Measurements from ENCODE around the gene PLEKHA5.
"Not testable (repeated sequence)": the region's sequence is repeated elsewhere in the genome, so short reads cannot be mapped to it uniquely, and the experiment has no call there.

Gene PLEKHA5

DNA sequence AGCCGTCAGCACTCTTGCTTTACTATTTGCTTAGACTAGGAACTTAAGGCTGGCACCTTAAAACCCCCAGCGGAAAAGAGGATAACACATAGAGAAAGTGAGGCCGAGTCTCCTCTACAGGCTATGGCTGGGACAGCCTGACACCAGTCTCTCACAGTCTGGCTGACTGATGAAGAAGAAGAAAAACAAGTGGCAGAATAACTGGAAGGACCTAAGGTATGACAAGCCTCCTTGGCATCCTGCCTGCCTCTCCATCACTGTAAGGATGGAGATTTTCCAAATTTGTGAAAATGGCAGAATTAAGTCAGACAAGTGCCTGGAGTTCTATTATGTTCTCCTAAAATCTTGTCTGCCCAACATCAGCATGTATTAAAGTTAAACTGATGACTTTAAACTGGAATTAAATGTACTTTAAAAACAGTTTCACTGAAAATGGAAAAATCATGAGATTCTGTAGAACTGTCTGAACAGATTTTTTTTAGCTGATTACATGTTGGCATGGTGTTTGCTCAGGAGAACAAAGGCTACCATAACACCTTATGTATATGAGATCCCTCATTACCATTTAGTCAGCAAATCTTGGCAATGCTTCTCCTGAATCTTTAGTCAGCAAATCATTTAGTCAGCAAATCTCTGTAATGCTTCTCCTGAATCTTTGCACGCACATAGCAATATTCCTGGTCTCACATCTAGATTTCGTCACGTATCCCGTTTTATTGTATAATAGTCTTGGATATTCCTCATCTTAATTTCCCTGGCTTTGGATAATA, 169.5 kb downstream of the PLEKHA5 start:
- no peak overlapping the region for H3K4me3 Mint-ChIP-seq
- no peaks in the 10 kb centered on the region for H3K4me1 Mint-ChIP-seq
- no peak for DNase-seq
- H3K27ac Mint-ChIP-seq, result no peak overlapping the region
- H3K27me3 Mint-ChIP-seq, result no peaks in the 10 kb centered on the region
- H3K9me3 Mint-ChIP-seq, result no peaks in the 10 kb centered on the region
- no peaks in the 10 kb centered on the region for H3K36me3 Mint-ChIP-seq
- CTCF ChIA-PET, result interaction anchor here (1.5 kb wide), 1 partner anchor 11 kb away, joined by 4 read pairs; no protein-coding TSS in a partner anchor

DNA sequence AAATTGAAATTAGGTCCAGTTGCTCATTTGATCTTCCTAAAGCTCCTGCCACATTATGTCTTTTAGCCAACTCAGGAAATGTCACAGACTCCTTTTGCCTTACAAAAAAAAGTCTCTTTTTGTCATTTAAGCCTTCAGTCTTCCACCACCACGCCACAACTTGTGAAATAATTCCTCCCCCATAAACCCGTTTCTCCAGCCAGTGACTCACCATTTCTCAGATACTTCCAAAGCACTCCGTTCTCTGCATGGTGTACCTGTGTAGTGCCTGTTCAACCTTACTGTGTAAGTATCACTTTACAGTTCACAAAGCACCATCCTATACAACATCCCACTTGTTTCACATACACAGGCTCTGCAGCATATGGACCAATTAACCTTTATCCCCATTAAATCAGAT, 170.2 kb downstream of the PLEKHA5 start:
- Mint-ChIP-seq H3K36me3 (no peaks in the 10 kb centered on the region), H3K4me1 (no peaks in the 10 kb centered on the region), H3K27ac (no peak overlapping the region), H3K9me3 (no peaks in the 10 kb centered on the region), H3K27me3 (no peaks in the 10 kb centered on the region), H3K4me3 (no peak overlapping the region)
- DNase-seq, result no peak
- CTCF ChIA-PET, result interaction anchor here (0.6 to 1.5 kb wide), 2 partner anchors 11 to 1946 kb away, joined by 3 to 4 read pairs; no protein-coding TSS in a partner anchor

- no peaks in the 10 kb centered on the region for H3K4me1 Mint-ChIP-seq
- H3K36me3 Mint-ChIP-seq, result no peaks in the 10 kb centered on the region
- CTCF ChIA-PET, result no interaction called here
- no peaks in the 10 kb centered on the region for H3K9me3 Mint-ChIP-seq
- no peaks in the 10 kb centered on the region for H3K27me3 Mint-ChIP-seq
- no peak overlapping the region for H3K4me3 Mint-ChIP-seq
- H3K27ac Mint-ChIP-seq, result no peak overlapping the region
- DNase-seq, result no peak
These were observed 171.7 kb downstream of the PLEKHA5 start for GRCh38 chr12:19301223-19301622.

GRCh38 chr12:19301688-19302087, 172.2 kb downstream of the PLEKHA5 start:
- no peaks in the 10 kb centered on the region for H3K36me3 Mint-ChIP-seq
- no peak for DNase-seq
- CTCF ChIA-PET, result no interaction called here
- no peaks in the 10 kb centered on the region for H3K4me1 Mint-ChIP-seq
- no peaks in the 10 kb centered on the region for H3K27me3 Mint-ChIP-seq
- no peaks in the 10 kb centered on the region for H3K9me3 Mint-ChIP-seq
- H3K4me3 Mint-ChIP-seq, result no peak overlapping the region
- no peak overlapping the region for H3K27ac Mint-ChIP-seq

GRCh38 chr12:19302100-19302640, 172.6 kb downstream of the PLEKHA5 start:
- Mint-ChIP-seq H3K9me3 (no peaks in the 10 kb centered on the region), H3K27me3 (no peaks in the 10 kb centered on the region), H3K27ac (no peak overlapping the region), H3K4me3 (no peak overlapping the region), H3K36me3 (no peaks in the 10 kb centered on the region), H3K4me1 (no peaks in the 10 kb centered on the region)
- CTCF ChIA-PET, result no interaction called here
- DNase-seq, result no peak

GRCh38 chr12:19303496-19303895, 174.0 kb downstream of the PLEKHA5 start:
- Mint-ChIP-seq H3K27me3 (no peaks in the 10 kb centered on the region), H3K4me3 (no peak overlapping the region), H3K4me1 (no peaks in the 10 kb centered on the region), H3K27ac (no peak overlapping the region), H3K36me3 (no peaks in the 10 kb centered on the region), H3K9me3 (no peaks in the 10 kb centered on the region)
- no peak for DNase-seq
- CTCF ChIA-PET, result no interaction called here

- Mint-ChIP-seq H3K4me1 (no peaks in the 10 kb centered on the region), H3K36me3 (no peaks in the 10 kb centered on the region), H3K27me3 (no peaks in the 10 kb centered on the region), H3K27ac (no peak overlapping the region), H3K4me3 (no peak overlapping the region), H3K9me3 (no peaks in the 10 kb centered on the region)
- CTCF ChIA-PET, result no interaction called here
- no peak for DNase-seq
These were observed 174.7 kb downstream of the PLEKHA5 start for GRCh38 chr12:19304149-19304750.

DNA sequence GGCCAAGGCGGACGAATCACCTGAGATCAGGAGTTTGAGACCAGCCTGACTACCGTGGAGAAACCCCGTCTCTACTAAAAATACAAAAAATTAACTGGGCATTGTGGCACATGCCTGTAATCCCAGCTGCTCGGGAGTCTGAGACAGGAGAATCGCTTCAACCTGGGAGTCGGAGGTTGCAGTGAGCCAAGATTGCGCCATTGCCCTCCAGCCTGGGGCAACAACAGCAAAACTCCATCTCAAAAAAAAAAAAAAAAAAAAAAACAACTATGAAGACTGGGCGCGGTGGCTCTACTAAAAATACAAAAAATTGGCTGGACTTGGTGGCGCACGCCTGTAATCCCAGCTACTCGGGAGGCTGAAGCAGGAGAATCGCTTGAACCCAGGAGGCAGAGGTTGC, 176.1 kb downstream of the PLEKHA5 start:
- H3K4me1 Mint-ChIP-seq, DNase-seq, H3K27me3 Mint-ChIP-seq, H3K4me3 Mint-ChIP-seq, CTCF ChIA-PET, H3K9me3 Mint-ChIP-seq, H3K36me3 Mint-ChIP-seq, H3K27ac Mint-ChIP-seq: not testable (repeated sequence)

DNA sequence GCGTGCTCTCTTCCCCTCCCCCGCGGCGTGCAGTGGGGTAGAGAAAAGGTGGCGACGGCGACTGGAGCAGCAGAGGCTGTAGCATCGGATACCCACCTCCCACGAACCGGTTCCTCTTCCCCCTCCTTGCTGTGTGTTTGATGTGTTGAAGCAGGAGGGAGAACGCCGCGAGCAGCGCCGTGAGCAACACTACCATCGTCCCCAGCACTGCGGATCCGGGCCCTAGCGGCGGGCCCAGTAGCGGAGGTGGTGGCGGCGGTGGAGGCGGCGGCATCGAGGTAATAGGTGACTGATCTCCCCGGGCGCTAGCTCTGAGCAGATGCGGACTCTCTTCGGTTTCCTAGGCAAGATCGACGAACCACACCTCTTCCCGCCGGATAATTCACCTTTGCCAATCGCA, 176.8 kb downstream of the PLEKHA5 start:
- no peak for DNase-seq
- CTCF ChIA-PET, result no interaction called here
- Mint-ChIP-seq H3K4me1 (no peaks in the 10 kb centered on the region), H3K27ac (no peak overlapping the region), H3K36me3 (no peaks in the 10 kb centered on the region), H3K9me3 (no peaks in the 10 kb centered on the region), H3K4me3 (no peak overlapping the region), H3K27me3 (no peaks in the 10 kb centered on the region)

GRCh38 chr12:19307451-19307850, 177.9 kb downstream of the PLEKHA5 start:
- CTCF ChIA-PET, result no interaction called here
- DNase-seq, result no peak
- no peak overlapping the region for H3K4me3 Mint-ChIP-seq
- no peak overlapping the region for H3K27ac Mint-ChIP-seq
- H3K36me3 Mint-ChIP-seq, result no peaks in the 10 kb centered on the region
- H3K27me3 Mint-ChIP-seq, result no peaks in the 10 kb centered on the region
- no peaks in the 10 kb centered on the region for H3K9me3 Mint-ChIP-seq
- no peaks in the 10 kb centered on the region for H3K4me1 Mint-ChIP-seq

DNA sequence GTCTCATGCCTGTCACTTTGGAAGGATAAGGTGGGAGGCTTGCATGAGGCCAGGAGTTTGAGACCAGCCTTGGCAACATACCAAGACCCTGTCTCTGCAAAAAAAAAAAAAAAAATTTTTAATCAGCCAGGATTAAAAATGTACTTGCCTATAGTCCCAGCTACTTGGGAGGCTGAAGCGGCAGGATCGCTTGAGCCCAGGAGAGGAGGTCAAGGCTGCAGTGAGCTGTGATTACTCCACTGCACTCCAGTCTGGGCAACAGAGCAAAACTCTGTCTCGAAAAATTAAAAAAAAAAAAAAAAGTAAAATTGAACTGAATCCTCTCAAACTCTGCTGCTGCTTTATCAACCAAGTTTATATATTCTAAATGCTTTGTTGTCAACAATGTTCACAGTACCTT, 181.6 kb downstream of the PLEKHA5 start:
- Mint-ChIP-seq H3K4me3 (no peak overlapping the region), H3K9me3 (no peaks in the 10 kb centered on the region), H3K4me1 (no peaks in the 10 kb centered on the region), H3K27me3 (no peaks in the 10 kb centered on the region), H3K36me3 (no peaks in the 10 kb centered on the region), H3K27ac (no peak overlapping the region)
- DNase-seq, result no peak
- CTCF ChIA-PET, result no interaction called here

DNA sequence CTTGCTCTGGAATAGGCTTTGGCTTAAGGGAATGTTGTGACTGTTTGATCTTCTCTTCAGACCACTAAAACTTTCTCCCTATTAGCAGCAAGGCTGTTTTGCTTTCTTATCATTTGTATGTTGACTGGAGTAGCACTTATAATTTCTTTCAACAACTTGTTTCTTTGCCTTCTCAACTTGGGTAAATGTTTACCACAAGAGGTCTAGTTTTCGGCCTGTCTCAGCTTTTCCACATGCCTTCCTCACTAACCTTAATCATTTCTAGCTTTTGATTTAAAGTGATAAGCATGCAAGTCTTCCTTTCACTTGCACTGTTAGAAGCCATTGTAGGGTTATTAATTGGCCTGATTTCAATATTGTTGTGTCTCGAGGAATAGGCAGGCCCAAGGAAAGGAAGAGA, 183.1 kb downstream of the PLEKHA5 start:
- no peaks in the 10 kb centered on the region for H3K36me3 Mint-ChIP-seq
- no peaks in the 10 kb centered on the region for H3K4me1 Mint-ChIP-seq
- H3K27ac Mint-ChIP-seq, result no peak overlapping the region
- CTCF ChIA-PET, result no interaction called here
- DNase-seq, result no peak
- H3K4me3 Mint-ChIP-seq, result no peak overlapping the region
- H3K27me3 Mint-ChIP-seq, result no peaks in the 10 kb centered on the region
- H3K9me3 Mint-ChIP-seq, result no peaks in the 10 kb centered on the region

- H3K9me3 Mint-ChIP-seq, result no peaks in the 10 kb centered on the region
- no peak overlapping the region for H3K27ac Mint-ChIP-seq
- no peak for DNase-seq
- no peak overlapping the region for H3K4me3 Mint-ChIP-seq
- H3K27me3 Mint-ChIP-seq, result no peaks in the 10 kb centered on the region
- H3K36me3 Mint-ChIP-seq, result no peaks in the 10 kb centered on the region
- H3K4me1 Mint-ChIP-seq, result no peaks in the 10 kb centered on the region
- CTCF ChIA-PET, result no interaction called here
These were observed 186.9 kb downstream of the PLEKHA5 start for GRCh38 chr12:19316425-19316824.

- H3K9me3 Mint-ChIP-seq, result no peaks in the 10 kb centered on the region
- DNase-seq, result no peak
- no peak overlapping the region for H3K4me3 Mint-ChIP-seq
- H3K4me1 Mint-ChIP-seq, result no peaks in the 10 kb centered on the region
- H3K27ac Mint-ChIP-seq, result no peak overlapping the region
- CTCF ChIA-PET, result interaction anchor here (0.6 kb wide), 1 partner anchor 661 kb away, joined by 3 read pairs; no protein-coding TSS in a partner anchor
- no peaks in the 10 kb centered on the region for H3K36me3 Mint-ChIP-seq
- H3K27me3 Mint-ChIP-seq, result no peaks in the 10 kb centered on the region
These were observed 192.8 kb downstream of the PLEKHA5 start for GRCh38 chr12:19322376-19322775.

- CTCF ChIA-PET, result interaction anchor here (0.7 kb wide), 1 partner anchor 249 kb away, joined by 3 read pairs; no protein-coding TSS in a partner anchor
- H3K9me3 Mint-ChIP-seq, result no peaks in the 10 kb centered on the region
- no peaks in the 10 kb centered on the region for H3K27me3 Mint-ChIP-seq
- DNase-seq, result no peak
- no peaks in the 10 kb centered on the region for H3K4me1 Mint-ChIP-seq
- H3K4me3 Mint-ChIP-seq, result no peak overlapping the region
- no peaks in the 10 kb centered on the region for H3K36me3 Mint-ChIP-seq
- no peak overlapping the region for H3K27ac Mint-ChIP-seq
These were observed 194.3 kb downstream of the PLEKHA5 start for GRCh38 chr12:19323805-19324204.

All from activated naive CD4-positive, alpha-beta T cell treated with anti-CD3 and anti-CD28 coated beads, Interleukin-2, amount 10 ng/mL, durations not matched to agents 7 days and 5 days (primary cell).